SK-N-SH (cell line): Measurements from ENCODE around the gene CSKMT. TPM values are rescaled to one million over a fixed set of nuclear protein-coding genes. Genes with fewer than 3 reads are reported as not detected.

Experiments used
- CTCF ChIA-PET: fragments of 300-600, 350-600 bp; formaldehyde crosslinking; extraction: SDS; loops from one replicate; lab custom pipeline; 2021; lab: Yijun Ruan, JAX
- POLR2A ChIA-PET: fragments of 350-600 bp; sonication (Branson Sonifier 250); formaldehyde crosslinking; extraction: SDS; loops from one replicate; lab custom pipeline; 2020; ENCODE audit warnings: antibody characterized with exemption, inconsistent platforms; lab: Yijun Ruan, JAX
- DNase-seq: peaks from one replicate; pipeline ENCODE4 v3.0.0; 2012
- H2AFZ ChIP-seq: fragments of 200-600 bp; sonication (generic); 2 replicates; pipeline ENCODE4 v1.8.1; 2016; ENCODE audit warnings: antibody characterized with exemption, mild to moderate bottlenecking, low read depth
- H3F3A ChIP-seq: fragments of 200-600 bp; sonication (generic); replicated peaks from 2 replicates; pipeline ENCODE3; 2016; ENCODE audit warnings: antibody characterized with exemption, mild to moderate bottlenecking; ENCODE audit not compliant: insufficient read depth
- H3K27ac ChIP-seq, 2 experiments: fragments of 200-500 bp in 1 of 2; fragments of 200-600 bp in 1 of 2; sonication (Bioruptor generic) in 1 of 2; sonication (generic), shearing (Covaris generic) in 1 of 2; 2 replicates each; pipeline versions ENCODE4 v1.5.1 to v1.6.1; 2014 to 2016; ENCODE audit warnings: low read depth in 2 of 2, inconsistent platforms in 1 of 2, low read length in 1 of 2, mild to moderate bottlenecking in 1 of 2, mixed read lengths in 1 of 2
- H3K27me3 ChIP-seq: fragments of 200-600 bp; sonication (generic), shearing (Covaris generic); 2 replicates; pipeline ENCODE4 v1.6.1; 2016; ENCODE audit warnings: mixed run types; ENCODE audit not compliant: insufficient read depth
- H3K36me3 ChIP-seq, 2 experiments: fragments of 200-500 bp in 1 of 2; fragments of 200-600 bp in 1 of 2; sonication (Bioruptor generic) in 1 of 2; sonication (generic) in 1 of 2; replicated peaks in 1 of 2; 2 replicates each; pipeline versions ENCODE3 to v1.5.1; 2014 to 2016; ENCODE audit warnings: low read length in 1 of 2, mild to moderate bottlenecking in 1 of 2; ENCODE audit not compliant: insufficient read depth in 2 of 2, control insufficient read depth in 1 of 2
- H3K4me1 ChIP-seq, 2 experiments: fragments of 200-500 bp in 1 of 2; fragments of 200-600 bp in 1 of 2; sonication (Bioruptor generic) in 1 of 2; sonication (generic), shearing (Covaris generic) in 1 of 2; 2 replicates each; pipeline versions ENCODE4 v1.5.1 to v1.6.1; 2014 to 2016; ENCODE audit warnings: low read depth in 1 of 2, low read length in 1 of 2, mixed run types in 1 of 2; ENCODE audit not compliant: insufficient read depth in 2 of 2, control insufficient read depth in 1 of 2
- H3K4me2 ChIP-seq: fragments of 200-600 bp; sonication (generic), shearing (Covaris generic); 2 replicates; pipeline ENCODE4 v1.6.1; 2017; ENCODE audit warnings: mixed run types
- H3K4me3 ChIP-seq, 2 experiments: fragments of 200-500 bp in 1 of 2; fragments of 200-600 bp in 1 of 2; sonication (Bioruptor generic) in 1 of 2; sonication (generic), shearing (Covaris generic) in 1 of 2; 2 replicates each; pipeline versions ENCODE4 v1.5.1 to v1.8.1; 2014 to 2016; ENCODE audit warnings: low read depth in 2 of 2, inconsistent platforms in 1 of 2, low read length in 1 of 2, mild to moderate bottlenecking in 1 of 2, mixed read lengths in 1 of 2, moderate library complexity in 1 of 2
- H3K79me2 ChIP-seq: fragments of 200-600 bp; sonication (generic); 2 replicates; pipeline ENCODE4 v1.8.1; 2017; ENCODE audit warnings: mild to moderate bottlenecking; ENCODE audit not compliant: insufficient read depth
- H3K9ac ChIP-seq: fragments of 200-600 bp; sonication (generic); 2 replicates; pipeline ENCODE4 v1.6.1; 2017; ENCODE audit warnings: mixed run types
- H3K9me2 ChIP-seq: fragments of 200-600 bp; sonication (generic); 2 replicates; pipeline ENCODE4 v1.6.1; 2017; ENCODE audit warnings: mixed run types
- H3K9me3 ChIP-seq: fragments of 200-600 bp; sonication (generic); 2 replicates; pipeline ENCODE4 v1.6.1; 2017; ENCODE audit warnings: mixed run types, mild to moderate bottlenecking, moderate library complexity
- H4K20me1 ChIP-seq: fragments of 200-600 bp; sonication (generic); 2 replicates; pipeline ENCODE4 v1.6.1; 2017; ENCODE audit warnings: mild to moderate bottlenecking, mixed run types; ENCODE audit not compliant: insufficient read depth
- CTCF ChIP-seq: fragments of 200-600 bp; sonication (generic); IDR thresholded peaks from 2 replicates; pipeline ENCODE4 v1.6.1; 2017; ENCODE audit warnings: antibody characterized with exemption, mild to moderate bottlenecking, moderate library complexity
- ELF1 ChIP-seq: IDR thresholded peaks from 2 replicates; pipeline ENCODE4 v1.4.0; 2012
- FOSL2 ChIP-seq: IDR thresholded peaks from 2 replicates; pipeline ENCODE4 v1.4.0; 2012; ENCODE audit warnings: low read depth, mild to moderate bottlenecking, moderate library complexity, borderline replicate concordance
- FOXJ3 ChIP-seq: sonication (generic); formaldehyde crosslinking; IDR thresholded peaks from 2 replicates; pipeline ENCODE4 v1.5.1; 2020; ENCODE audit warnings: mild to moderate bottlenecking, missing genetic modification reagents
- FOXM1 ChIP-seq: IDR thresholded peaks from 2 replicates; pipeline ENCODE4 v1.4.0; 2012; ENCODE audit warnings: low read depth, mild to moderate bottlenecking
- GABPA ChIP-seq: IDR thresholded peaks from 2 replicates; pipeline ENCODE4 v1.4.0; 2012; ENCODE audit warnings: low read depth, mild to moderate bottlenecking
- GATA2 ChIP-seq: sonication (generic); formaldehyde crosslinking; IDR thresholded peaks from 2 replicates; pipeline ENCODE4 v1.5.0; 2020; ENCODE audit warnings: mild to moderate bottlenecking, missing genetic modification reagents
- IRF3 ChIP-seq: fragments of 150-350 bp; IDR thresholded peaks from 2 replicates; pipeline ENCODE4 v1.6.1; 2016; ENCODE audit warnings: mild to moderate bottlenecking, low read depth, low read length
- JUND ChIP-seq: IDR thresholded peaks from 2 replicates; pipeline ENCODE4 v1.4.0; 2012
- MAX ChIP-seq: IDR thresholded peaks from 2 replicates; pipeline ENCODE4 v1.4.0; 2012; ENCODE audit warnings: low read depth
- MXI1 ChIP-seq: IDR thresholded peaks from 2 replicates; pipeline ENCODE4 v1.6.1; 2012; ENCODE audit warnings: mild to moderate bottlenecking, low read depth, low read length, improper control_type of control experiment
- NFIC ChIP-seq: IDR thresholded peaks from 2 replicates; pipeline ENCODE4 v1.4.0; 2012; ENCODE audit warnings: borderline replicate concordance
- NRF1 ChIP-seq: IDR thresholded peaks from 2 replicates; pipeline ENCODE4 v1.6.1; 2012; ENCODE audit warnings: low read depth, mild to moderate bottlenecking, low read length
- PBX3 ChIP-seq: IDR thresholded peaks from 2 replicates; pipeline ENCODE4; 2012
- RAD21 ChIP-seq: IDR thresholded peaks from 2 replicates; pipeline ENCODE4 v1.6.1; 2012; ENCODE audit warnings: mild to moderate bottlenecking, low read length
- REST ChIP-seq: IDR thresholded peaks from 2 replicates; pipeline ENCODE4 v1.6.1; 2012; ENCODE audit warnings: mild to moderate bottlenecking, low read depth, low read length, moderate library complexity
- RFX5 ChIP-seq: IDR thresholded peaks from 2 replicates; pipeline ENCODE4 v1.6.1; 2012; ENCODE audit warnings: mild to moderate bottlenecking, improper control_type of control experiment, low read length
- RXRA ChIP-seq: IDR thresholded peaks from 2 replicates; pipeline ENCODE4 v1.4.0; 2012; ENCODE audit warnings: low read depth, mild to moderate bottlenecking, borderline replicate concordance
- TCF12 ChIP-seq: IDR thresholded peaks from 2 replicates; pipeline ENCODE4 v1.4.0; 2012
- TEAD4 ChIP-seq: IDR thresholded peaks from 2 replicates; pipeline ENCODE4 v1.4.0; 2012; ENCODE audit warnings: mild to moderate bottlenecking, borderline replicate concordance; ENCODE audit not compliant: insufficient read depth
- USF1 ChIP-seq: IDR thresholded peaks from 2 replicates; pipeline ENCODE4 v1.4.0; 2012; ENCODE audit warnings: low read depth, borderline replicate concordance
- YY1 ChIP-seq: IDR thresholded peaks from 2 replicates; pipeline ENCODE4 v1.4.0; 2012; ENCODE audit warnings: low read depth, mild to moderate bottlenecking
- WGBS: methylation state at CpG from one replicate; pipeline ENCODE4 v1.1.6; 2017; ENCODE audit warnings: low lambda C conversion rate; 5-methylcytosine and 5-hydroxymethylcytosine counted together
- polyA plus RNA-seq, 3 experiments: library from polyadenylated mRNA; depleted of rRNA; stranded (reverse); fragments of >200 nt; gene quantifications; 2 replicates each; pipeline ENCODE4 v1.2.3, GENCODE V29; 2012

Gene CSKMT
- polyA plus RNA-seq, 1 of the 3 experiments (the other 2 are of a cell fraction) = 11.1 TPM

GRCh38 chr11:62645946-62646824, 18.9 kb upstream of the CSKMT start, which contains the start of gene GANAB:
TSS of gene GANAB (minus strand) at chr11:62646613. CDS start at chr11:62646599, 14 bp downstream.
- no peaks in the 10 kb centered on the region for H3K27me3 ChIP-seq
- H4K20me1 ChIP-seq = 0 out of 2 replicates have a peak, but pooled peaks cover 5% of the 10 kb centered on the region
- CTCF ChIA-PET = interaction anchor here (0.6 to 1.9 kb wide), 7 partner anchors 19 to 251 kb away, joined by 3 to 5 read pairs (median 4); partner anchors contain the start of genes C11orf98, CSKMT and SLC3A2
- H3K36me3 ChIP-seq = peaks cover 21 to 34% of the 10 kb centered on the region in 2 experiments
- peaks cover 5% of the 10 kb centered on the region for H3F3A ChIP-seq
- H3K4me1 ChIP-seq = peaks cover 5 to 8% of the 10 kb centered on the region in 2 experiments; a peak in 2 of 4 replicates
- H3K9me2 ChIP-seq = no peaks in the 10 kb centered on the region
- peak within 1 kb of the TSS; percentile 78 to 87 for H3K4me3 ChIP-seq
- peak within 1 kb of the TSS; percentile 97 for H3K9ac ChIP-seq
- WGBS = under 1% methylated on average over 60 of the region's 73 CpGs
- peak; percentile 99 for DNase-seq
- no peak within 1 kb of the TSS; the same call in 1 of the 2 replicates for H2AFZ ChIP-seq
- POLR2A ChIA-PET = interaction anchor here (0.5 to 7.3 kb wide), 12 partner anchors 9 to 1402 kb away, joined by 3 to 52 read pairs (median 4); partner anchors contain the start of genes B3GAT3, C11orf98, CSKMT and LBHD1
- peak within 1 kb of the TSS; percentile 92 for H3K4me2 ChIP-seq
- peak within 1 kb of the TSS; percentile 77 to 88 for H3K27ac ChIP-seq
- peaks cover 63% of the 10 kb centered on the region for H3K79me2 ChIP-seq
- no peaks in the 10 kb centered on the region for H3K9me3 ChIP-seq
- no peak for TF ChIP-seq REST
- TF ChIP-seq YY1 = peak; percentile 96
- TF ChIP-seq RFX5 = peak; percentile 45; the same call in 1 of the 2 replicates
- TF ChIP-seq PBX3 = peak; percentile 53
- TF ChIP-seq FOXM1 = no peak
- TF ChIP-seq RXRA = no peak
- TF ChIP-seq CTCF = no peak
- no peak for TF ChIP-seq IRF3
- peak; percentile 63 for TF ChIP-seq ELF1
- TF ChIP-seq FOXJ3 (CRISPR knock-in tag) = no peak
- no peak for TF ChIP-seq NFIC
- no peak for TF ChIP-seq TCF12
- TF ChIP-seq GABPA = peak; percentile 79
- no peak for TF ChIP-seq FOSL2
- no peak for TF ChIP-seq USF1
- peak; percentile 99 for TF ChIP-seq MXI1
- TF ChIP-seq TEAD4 = 0 out of 2 replicates have a peak, but pooled peaks have one; percentile 51
- TF ChIP-seq GATA2 = no peak
- peak; percentile 51; the same call in 1 of the 2 replicates for TF ChIP-seq NRF1
- peak; percentile 46; the same call in 1 of the 2 replicates for TF ChIP-seq JUND
- no peak for TF ChIP-seq RAD21
- peak; percentile 55 for TF ChIP-seq MAX
